ENCODE data around the gene CCDC91.

The CCDC91 gene

DNA sequence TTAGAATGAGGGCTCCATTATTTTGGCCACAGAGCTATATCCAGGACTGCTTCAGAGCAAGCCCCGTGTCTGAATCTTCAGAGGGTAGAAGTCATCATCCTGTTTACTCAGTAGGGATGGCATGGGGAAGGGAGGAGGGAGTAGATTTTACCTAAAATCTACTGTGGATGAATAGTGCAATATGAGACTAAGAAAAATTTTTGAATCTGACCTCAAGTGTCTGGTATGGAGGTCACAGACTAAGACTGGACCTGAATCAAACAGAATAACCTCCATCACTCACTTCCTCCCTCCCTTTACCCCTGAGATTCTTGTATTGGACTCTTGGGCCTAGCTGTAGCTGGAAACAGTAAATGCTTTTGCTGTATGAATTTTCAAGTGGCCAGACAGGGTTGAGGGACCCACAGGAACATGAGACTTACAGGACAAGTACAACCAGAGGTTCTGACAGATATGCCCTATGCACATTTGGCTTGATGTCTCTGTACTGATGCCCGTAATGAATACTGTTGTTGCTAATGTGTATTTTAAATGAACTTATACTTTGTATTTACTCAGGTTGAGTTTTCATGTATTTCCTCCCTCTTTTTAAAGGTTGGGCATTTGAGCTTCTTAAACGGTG, 78.5 kb downstream of the CCDC91 start:
- H3K9me3 Mint-ChIP-seq, result peaks cover 25% of the 10 kb centered on the region
- no peaks in the 10 kb centered on the region for H3K4me1 Mint-ChIP-seq (ENCODE audit: low read depth)
- H3K27me3 Mint-ChIP-seq, result no peaks in the 10 kb centered on the region
- peaks cover 45% of the 10 kb centered on the region for H3K36me3 Mint-ChIP-seq (ENCODE audit: low read depth)
- H3K27ac Mint-ChIP-seq, result no peak overlapping the region
- no peak overlapping the region for H3K4me3 Mint-ChIP-seq

DNA sequence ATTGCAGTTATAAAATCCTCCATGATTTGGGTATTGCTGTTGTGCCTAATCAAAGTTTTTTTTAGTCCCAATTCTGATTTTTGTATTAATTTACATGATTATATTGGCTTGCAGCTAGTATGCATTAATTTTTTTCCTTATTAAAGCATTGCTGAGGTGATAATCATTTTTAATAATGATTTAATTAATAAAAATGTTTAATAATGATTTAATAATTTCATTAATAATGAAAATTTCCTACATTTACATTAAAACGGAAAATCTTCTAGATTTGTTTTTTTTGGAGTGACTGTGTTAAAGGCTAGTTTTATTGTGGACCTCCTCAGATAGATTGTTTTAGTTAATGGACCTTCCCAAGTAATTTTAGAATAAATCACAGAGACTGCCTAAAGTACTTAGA, 79.6 kb downstream of the CCDC91 start:
- H3K27me3 Mint-ChIP-seq, result no peaks in the 10 kb centered on the region
- H3K4me1 Mint-ChIP-seq (ENCODE audit: low read depth), result no peaks in the 10 kb centered on the region
- H3K27ac Mint-ChIP-seq, result no peak overlapping the region
- no peak overlapping the region for H3K4me3 Mint-ChIP-seq
- peaks cover 53% of the 10 kb centered on the region for H3K36me3 Mint-ChIP-seq (ENCODE audit: low read depth)
- H3K9me3 Mint-ChIP-seq, result peaks cover 25% of the 10 kb centered on the region

DNA sequence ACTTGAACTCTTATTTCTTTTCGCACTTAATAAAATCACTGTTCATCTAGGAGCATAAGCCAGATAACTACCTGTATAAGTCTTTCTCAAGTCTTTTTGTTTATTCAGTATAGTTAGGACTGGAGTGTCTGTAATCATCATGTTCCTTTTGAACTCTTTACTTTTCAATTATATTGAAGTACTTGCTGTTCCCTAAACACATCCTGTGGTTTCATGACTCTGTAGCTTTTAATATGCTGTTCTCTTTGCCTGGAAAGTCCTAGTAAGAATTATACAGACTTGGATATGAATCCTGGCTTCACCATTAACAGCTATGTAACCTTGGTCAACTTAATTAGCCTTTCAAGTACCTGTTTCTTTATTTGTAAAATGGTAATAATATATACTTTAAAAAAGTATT, 88.2 kb downstream of the CCDC91 start:
- peaks cover 11% of the 10 kb centered on the region for H3K4me1 Mint-ChIP-seq (ENCODE audit: low read depth)
- H3K36me3 Mint-ChIP-seq (ENCODE audit: low read depth), result peaks cover 31% of the 10 kb centered on the region
- no peak overlapping the region for H3K4me3 Mint-ChIP-seq
- no peaks in the 10 kb centered on the region for H3K27me3 Mint-ChIP-seq
- H3K9me3 Mint-ChIP-seq, result no peaks in the 10 kb centered on the region
- no peak overlapping the region for H3K27ac Mint-ChIP-seq

DNA sequence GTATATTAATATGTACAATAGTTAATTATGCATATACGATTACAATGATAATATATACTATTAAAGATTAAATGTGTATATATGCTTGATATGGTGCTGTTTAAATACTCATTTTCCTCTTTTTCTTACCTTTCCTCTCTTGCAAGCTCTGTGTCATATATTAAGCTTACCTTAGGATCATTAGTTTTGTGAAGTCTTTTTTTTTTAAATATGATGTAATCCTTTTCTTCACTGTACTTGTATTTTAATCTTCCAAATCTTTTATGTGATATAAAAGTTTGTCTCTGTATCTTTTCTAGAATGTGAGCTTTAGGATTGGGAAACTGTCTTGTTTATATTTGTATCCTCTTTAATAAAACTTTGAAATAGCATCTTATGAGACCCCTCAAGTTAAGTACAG, 88.7 kb downstream of the CCDC91 start:
- H3K36me3 Mint-ChIP-seq (ENCODE audit: low read depth), result peaks cover 33% of the 10 kb centered on the region
- H3K27ac Mint-ChIP-seq, result no peak overlapping the region

DNA sequence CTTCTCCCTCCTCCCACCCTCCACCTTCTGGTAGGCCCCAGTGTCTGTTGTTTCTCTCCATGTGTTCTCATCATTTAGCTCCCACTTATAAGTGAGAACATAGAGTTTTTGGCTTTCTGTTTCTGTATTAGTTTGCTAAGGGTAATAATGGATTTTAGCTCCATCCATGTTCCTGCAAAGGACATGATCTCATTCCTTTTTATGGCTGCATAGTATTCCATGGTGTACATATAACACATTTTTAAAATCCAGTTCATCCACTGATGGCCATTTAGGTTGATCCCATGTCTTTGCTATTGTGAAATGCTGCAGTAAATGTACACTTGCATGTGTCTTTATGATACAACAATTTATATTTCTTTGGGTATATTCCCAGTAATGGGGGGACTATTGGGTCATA, 96.1 kb downstream of the CCDC91 start:
- Mint-ChIP-seq H3K36me3 (ENCODE audit: low read depth) (peaks cover 66% of the 10 kb centered on the region), H3K4me3 (no peak overlapping the region), H3K4me1 (ENCODE audit: low read depth) (no peaks in the 10 kb centered on the region), H3K9me3 (peaks cover 38% of the 10 kb centered on the region), H3K27me3 (no peaks in the 10 kb centered on the region), H3K27ac (no peak overlapping the region)

More for the DNA sequence above, 88.7 kb downstream of the CCDC91 start:
- Mint-ChIP-seq H3K4me3 (no peak overlapping the region), H3K4me1 (ENCODE audit: low read depth) (peaks cover 11% of the 10 kb centered on the region), H3K9me3 (peaks cover 3% of the 10 kb centered on the region), H3K27me3 (no peaks in the 10 kb centered on the region)

DNA sequence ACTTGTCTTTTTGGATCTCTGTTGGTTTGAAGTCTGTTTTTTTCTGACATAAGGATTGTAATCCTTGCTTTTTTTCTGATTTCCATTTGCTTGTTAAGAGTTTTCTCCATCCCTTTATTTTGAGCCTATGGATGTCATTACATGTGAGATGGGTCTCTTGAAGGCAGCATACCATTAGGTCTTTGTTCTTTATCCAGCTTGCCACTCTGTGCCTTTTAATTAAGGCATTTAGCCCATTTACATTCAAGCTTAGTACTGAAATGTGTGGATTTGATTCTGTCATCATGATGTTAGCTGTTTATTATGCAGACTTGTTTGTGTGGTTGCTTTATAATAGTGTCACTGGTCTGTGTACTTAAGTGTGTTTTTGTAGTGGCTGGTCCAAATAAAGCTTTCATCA, 100.0 kb downstream of the CCDC91 start:
- Mint-ChIP-seq H3K27me3 (no peaks in the 10 kb centered on the region), H3K4me1 (ENCODE audit: low read depth) (no peaks in the 10 kb centered on the region), H3K36me3 (ENCODE audit: low read depth) (peaks cover 63% of the 10 kb centered on the region), H3K4me3 (no peak overlapping the region), H3K27ac (no peak overlapping the region), H3K9me3 (peaks cover 34% of the 10 kb centered on the region)

DNA sequence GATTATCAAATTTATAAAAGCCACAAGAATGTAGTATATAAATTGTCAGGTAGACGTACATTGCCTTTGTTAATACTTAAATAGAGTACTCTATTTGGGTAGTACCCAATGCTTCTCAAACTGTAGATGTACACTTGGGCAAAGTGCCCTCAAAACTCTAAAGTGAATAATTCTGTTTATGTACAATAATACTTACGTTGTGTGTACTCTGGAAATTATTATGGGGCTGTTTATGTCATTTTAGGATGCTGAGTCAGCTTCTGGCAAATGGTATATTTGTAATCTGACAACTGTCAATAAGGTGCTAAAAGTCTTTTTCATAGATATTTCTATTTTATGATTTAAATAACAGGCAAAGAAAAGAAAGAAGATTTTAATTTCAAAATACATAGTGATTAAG, 102.4 kb downstream of the CCDC91 start:
- Mint-ChIP-seq H3K9me3 (peaks cover 28% of the 10 kb centered on the region), H3K4me1 (ENCODE audit: low read depth) (no peaks in the 10 kb centered on the region), H3K27me3 (no peaks in the 10 kb centered on the region), H3K4me3 (no peak overlapping the region), H3K27ac (no peak overlapping the region), H3K36me3 (ENCODE audit: low read depth) (peaks cover 55% of the 10 kb centered on the region)

DNA sequence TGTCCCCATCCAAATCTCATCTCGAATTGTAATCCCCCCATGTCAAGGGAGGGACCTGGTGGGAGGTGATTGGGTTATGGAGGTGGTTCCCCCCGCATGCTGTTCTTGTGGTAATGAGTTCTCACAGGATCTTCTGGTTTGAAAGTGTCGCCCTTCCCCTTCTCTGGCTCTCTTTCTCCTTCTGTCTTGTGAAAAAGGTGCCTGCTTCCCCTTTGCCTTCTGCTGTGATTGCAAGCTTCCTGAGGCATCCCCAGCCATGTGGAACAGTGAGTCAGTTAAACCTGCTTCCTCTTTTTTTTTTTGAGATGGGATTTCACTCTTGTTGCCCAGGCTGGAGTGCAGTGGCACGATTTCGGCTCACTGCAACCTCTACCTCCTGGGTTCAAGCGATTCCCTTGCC, 104.0 kb downstream of the CCDC91 start:
- Mint-ChIP-seq H3K27me3 (no peaks in the 10 kb centered on the region), H3K9me3 (peaks cover 13% of the 10 kb centered on the region), H3K4me1 (ENCODE audit: low read depth) (peaks cover 4% of the 10 kb centered on the region), H3K36me3 (ENCODE audit: low read depth) (peaks cover 44% of the 10 kb centered on the region), H3K4me3 (no peak overlapping the region), H3K27ac (no peak overlapping the region)

DNA sequence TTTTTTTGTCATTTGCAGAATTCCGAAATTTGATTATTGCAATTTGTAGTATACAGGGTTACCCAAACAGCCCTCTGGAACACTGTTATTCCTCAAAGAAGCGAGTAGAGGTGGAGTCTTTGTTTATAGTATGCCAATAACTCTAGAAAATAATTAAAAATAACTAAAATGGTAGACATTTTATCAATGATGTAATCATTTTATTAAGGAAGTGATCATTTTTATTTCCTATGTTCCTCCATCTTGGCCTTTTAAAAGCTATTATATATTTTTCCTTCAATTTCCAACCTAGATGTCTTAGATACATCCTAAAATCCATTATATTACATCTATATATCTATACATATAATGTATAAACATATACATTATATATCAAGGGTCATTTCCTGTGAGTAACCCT, 106.0 kb downstream of the CCDC91 start:
- no peaks in the 10 kb centered on the region for H3K27me3 Mint-ChIP-seq
- no peak overlapping the region for H3K4me3 Mint-ChIP-seq
- no peaks in the 10 kb centered on the region for H3K9me3 Mint-ChIP-seq
- peaks cover 29% of the 10 kb centered on the region for H3K36me3 Mint-ChIP-seq (ENCODE audit: low read depth)
- H3K4me1 Mint-ChIP-seq (ENCODE audit: low read depth), result peaks cover 5% of the 10 kb centered on the region
- H3K27ac Mint-ChIP-seq, result no peak overlapping the region

DNA sequence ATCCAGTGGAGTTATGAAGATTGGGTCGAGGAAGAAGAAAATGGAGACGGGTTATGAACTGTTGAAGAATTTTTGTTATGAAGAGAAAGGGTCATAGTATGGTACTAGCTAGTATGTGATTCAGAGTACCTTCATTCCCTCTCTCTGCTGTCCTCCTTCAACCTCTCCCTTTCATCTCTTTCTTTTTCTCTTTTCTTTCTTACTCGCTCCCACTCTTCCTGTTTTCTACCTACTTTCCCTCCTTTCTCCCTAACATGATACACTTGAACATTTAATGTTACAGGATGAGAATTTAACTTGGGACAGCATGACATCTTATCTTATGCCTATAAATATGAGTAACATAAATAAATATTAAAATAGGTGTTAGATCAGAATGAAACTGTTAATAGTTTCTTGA, 112.9 kb downstream of the CCDC91 start:
- Mint-ChIP-seq H3K4me1 (ENCODE audit: low read depth) (peaks cover 19% of the 10 kb centered on the region), H3K9me3 (no peaks in the 10 kb centered on the region), H3K27ac (no peak overlapping the region), H3K27me3 (no peaks in the 10 kb centered on the region), H3K36me3 (ENCODE audit: low read depth) (peaks cover 22% of the 10 kb centered on the region), H3K4me3 (no peak overlapping the region)

DNA sequence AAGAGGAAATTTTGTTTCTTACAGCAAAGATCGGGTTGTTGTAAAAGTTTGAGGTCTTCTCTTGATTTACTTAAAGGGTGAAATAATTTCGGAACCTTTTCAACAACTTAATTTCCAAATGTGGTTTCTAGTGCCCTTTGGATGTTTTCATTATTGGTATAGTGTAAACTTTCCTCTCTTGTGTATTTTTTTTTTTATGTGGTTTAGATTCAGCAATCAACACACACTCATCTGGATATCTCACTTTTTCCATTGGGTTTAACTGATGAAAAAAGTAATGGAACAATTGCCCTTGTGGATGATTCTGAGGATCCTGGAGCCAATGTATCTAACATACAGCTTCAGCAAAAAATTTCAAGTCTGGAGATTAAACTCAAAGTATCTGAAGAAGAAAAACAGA, 116.3 kb downstream of the CCDC91 start:
- H3K27me3 Mint-ChIP-seq, result no peaks in the 10 kb centered on the region
- H3K27ac Mint-ChIP-seq, result no peak overlapping the region
- no peaks in the 10 kb centered on the region for H3K9me3 Mint-ChIP-seq
- peak overlapping the region; percentile 37 for H3K4me3 Mint-ChIP-seq
- H3K36me3 Mint-ChIP-seq (ENCODE audit: low read depth), result peaks cover 45% of the 10 kb centered on the region
- peaks cover 14% of the 10 kb centered on the region for H3K4me1 Mint-ChIP-seq (ENCODE audit: low read depth)

DNA sequence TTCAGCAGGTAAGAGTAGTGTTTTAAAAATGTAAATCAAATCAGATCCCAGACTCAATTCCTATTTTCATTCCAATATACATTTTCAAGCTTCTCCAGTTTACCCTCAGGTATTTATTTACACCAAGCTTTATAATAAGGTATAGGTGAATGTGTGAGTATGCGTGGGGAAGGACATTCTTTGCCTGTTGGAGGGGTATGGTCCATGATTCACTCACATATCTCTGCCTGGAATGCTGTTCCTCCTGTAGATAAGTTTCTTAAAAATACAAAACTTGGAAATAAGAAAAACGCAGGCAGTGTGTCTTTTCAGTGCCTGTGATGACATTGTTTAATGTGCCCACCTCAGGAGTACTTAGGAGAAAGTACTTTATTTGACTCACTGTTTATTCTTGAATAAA, 118.6 kb downstream of the CCDC91 start:
- no peaks in the 10 kb centered on the region for H3K9me3 Mint-ChIP-seq
- no peak overlapping the region for H3K27ac Mint-ChIP-seq
- H3K4me3 Mint-ChIP-seq, result no peak overlapping the region
- H3K4me1 Mint-ChIP-seq (ENCODE audit: low read depth), result peaks cover 8% of the 10 kb centered on the region
- H3K36me3 Mint-ChIP-seq (ENCODE audit: low read depth), result peaks cover 63% of the 10 kb centered on the region
- H3K27me3 Mint-ChIP-seq, result no peaks in the 10 kb centered on the region

DNA sequence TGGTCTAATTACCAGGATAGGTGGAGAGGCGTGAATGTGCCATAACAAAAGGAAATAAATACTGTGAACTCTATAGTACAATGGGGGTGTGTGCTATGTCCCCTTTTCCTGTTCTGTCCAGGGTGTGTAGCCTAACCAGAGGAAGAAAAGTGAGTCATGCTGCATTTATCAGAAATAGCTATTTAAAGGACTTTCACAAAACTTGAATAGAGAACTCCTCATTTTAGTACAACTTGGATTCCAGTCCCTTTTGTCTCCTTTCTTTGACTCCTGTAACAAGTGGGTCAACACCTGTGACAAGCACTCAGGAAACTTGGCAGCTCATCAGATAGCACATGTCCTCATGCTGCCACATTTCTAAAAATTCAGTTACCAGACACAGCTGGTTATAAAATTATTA, 123.4 kb downstream of the CCDC91 start:
- H3K27ac Mint-ChIP-seq, result no peak overlapping the region
- peaks cover 72% of the 10 kb centered on the region for H3K36me3 Mint-ChIP-seq (ENCODE audit: low read depth)
- H3K4me3 Mint-ChIP-seq, result no peak overlapping the region
- H3K27me3 Mint-ChIP-seq, result no peaks in the 10 kb centered on the region
- peaks cover 5% of the 10 kb centered on the region for H3K9me3 Mint-ChIP-seq
- no peaks in the 10 kb centered on the region for H3K4me1 Mint-ChIP-seq (ENCODE audit: low read depth)

DNA sequence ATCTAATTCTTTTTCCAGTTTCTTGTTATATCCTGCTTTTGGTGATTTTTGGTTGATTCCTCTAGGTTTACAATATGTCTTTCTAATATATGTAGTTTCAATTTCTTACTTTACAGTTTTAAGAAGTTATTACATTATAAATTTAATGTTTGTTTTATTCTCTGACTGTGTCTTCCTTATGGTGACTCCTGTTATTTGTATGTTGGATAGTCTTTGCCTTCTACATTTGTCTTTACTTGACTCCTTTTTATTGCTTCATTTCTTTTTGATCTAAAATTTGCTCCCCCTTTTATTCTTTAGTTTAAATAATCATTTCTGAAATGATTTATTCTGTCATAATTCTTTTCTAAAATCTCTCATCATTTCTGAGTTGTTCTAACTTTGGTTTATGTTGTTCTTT, 125.8 kb downstream of the CCDC91 start:
- H3K4me1 Mint-ChIP-seq (ENCODE audit: low read depth), result no peaks in the 10 kb centered on the region
- no peak overlapping the region for H3K4me3 Mint-ChIP-seq
- no peak overlapping the region for H3K27ac Mint-ChIP-seq
- peaks cover 60% of the 10 kb centered on the region for H3K36me3 Mint-ChIP-seq (ENCODE audit: low read depth)
- peaks cover 5% of the 10 kb centered on the region for H3K9me3 Mint-ChIP-seq
- H3K27me3 Mint-ChIP-seq, result no peaks in the 10 kb centered on the region

DNA sequence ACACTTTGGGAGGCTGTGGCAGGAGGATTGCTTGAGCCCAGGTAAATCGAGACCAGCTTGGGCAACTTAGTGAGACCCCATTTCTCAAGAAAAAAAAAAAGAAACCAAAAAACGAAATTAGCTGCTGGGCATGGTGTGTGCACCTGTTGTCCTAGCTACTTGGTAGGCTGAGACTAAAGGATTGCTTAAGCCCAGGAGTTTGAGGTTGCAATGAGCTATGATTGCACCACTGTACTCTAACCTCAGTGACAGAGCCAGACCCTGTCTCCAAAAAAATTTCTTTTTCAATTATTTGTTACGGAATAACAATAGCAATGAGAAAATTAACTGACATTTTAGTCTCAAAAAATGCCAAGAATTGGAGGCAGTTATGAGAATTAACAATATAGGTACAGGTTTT, 128.0 kb downstream of the CCDC91 start:
- H3K9me3 Mint-ChIP-seq, result peaks cover 5% of the 10 kb centered on the region
- H3K4me3 Mint-ChIP-seq, result no peak overlapping the region
- no peak overlapping the region for H3K27ac Mint-ChIP-seq
- H3K4me1 Mint-ChIP-seq (ENCODE audit: low read depth), result no peaks in the 10 kb centered on the region
- peaks cover 42% of the 10 kb centered on the region for H3K36me3 Mint-ChIP-seq (ENCODE audit: low read depth)
- H3K27me3 Mint-ChIP-seq, result no peaks in the 10 kb centered on the region

DNA sequence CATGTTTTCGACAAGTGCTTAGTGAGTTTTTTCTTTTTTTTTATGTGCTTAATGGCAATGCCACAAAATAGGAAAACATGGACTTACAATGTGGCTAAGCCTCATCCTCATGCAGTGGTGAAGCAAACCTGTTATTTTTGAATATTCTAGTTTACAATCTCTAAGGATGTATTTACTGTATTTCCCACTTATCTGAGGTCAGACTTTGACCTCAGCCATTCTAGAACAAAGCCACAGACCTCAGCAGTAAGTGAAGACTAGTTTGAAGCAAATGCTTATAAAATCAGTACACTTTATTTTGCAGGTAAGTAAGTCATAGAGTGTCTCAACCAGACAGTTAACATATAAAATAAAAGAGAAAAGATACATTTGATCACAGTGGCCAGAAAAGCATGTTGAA, 130.1 kb downstream of the CCDC91 start:
- no peak overlapping the region for H3K27ac Mint-ChIP-seq
- peaks cover 5% of the 10 kb centered on the region for H3K9me3 Mint-ChIP-seq
- H3K4me1 Mint-ChIP-seq (ENCODE audit: low read depth), result no peaks in the 10 kb centered on the region
- no peaks in the 10 kb centered on the region for H3K27me3 Mint-ChIP-seq
- H3K4me3 Mint-ChIP-seq, result no peak overlapping the region
- peaks cover 34% of the 10 kb centered on the region for H3K36me3 Mint-ChIP-seq (ENCODE audit: low read depth)

Data from stimulated activated naive CD8-positive, alpha-beta T cell treated with anti-CD3 and anti-CD28 coated beads, Interleukin-15, Interleukin-2, amounts not matched to agents 100 ng/mL and 50 ng/mL, for 24 hours (primary cell).